Activated CD8-positive, alpha-beta T cell treated with anti-CD3 and anti-CD28 coated beads for 36 hours (primary cell): Measurements from ENCODE around the gene PRG3. TPM values are rescaled to one million over a fixed set of nuclear protein-coding genes. Genes with fewer than 3 reads are reported as not detected.
"Not testable (repeated sequence)": the region's sequence is repeated elsewhere in the genome, so short reads cannot be mapped to it uniquely, and the experiment has no call there.

ENCODE experiments used
- ATAC-seq: fragments of 200-7000 bp; cut with Tn5 transposase; one replicate; pipeline ENCODE4 v1.10.0; 2021; ENCODE audit warnings: mild to moderate bottlenecking, moderate library complexity
- CTCF ChIA-PET: fragments of 350-600 bp; sonication (Branson Sonifier 250); formaldehyde crosslinking; loops from one replicate; lab custom pipeline; 2021; ENCODE audit warnings: antibody characterized with exemption; lab: Charles Lee
- POLR2A ChIA-PET: fragments of 350-600 bp; sonication (Branson Sonifier 250); formaldehyde crosslinking; loops from one replicate; lab custom pipeline; 2021; ENCODE audit warnings: antibody characterized with exemption; lab: Charles Lee
- DNase-seq: peaks from one replicate; pipeline ENCODE4 v3.0.0-alpha.2; 2020
- H3K27ac Mint-ChIP-seq: one replicate; pipeline ENCODE4 v1.8.0; 2021; ENCODE audit warnings: mild to moderate bottlenecking, mixed read lengths
- H3K27me3 Mint-ChIP-seq: one replicate; pipeline ENCODE4 v1.8.0; 2021; ENCODE audit warnings: mixed read lengths
- H3K36me3 Mint-ChIP-seq: one replicate; pipeline ENCODE4 v1.8.0; 2021; ENCODE audit warnings: low read depth, mixed read lengths
- H3K4me1 Mint-ChIP-seq: one replicate; pipeline ENCODE4 v1.8.0; 2021; ENCODE audit warnings: low read depth, mixed read lengths
- H3K4me3 Mint-ChIP-seq: one replicate; pipeline ENCODE4 v1.8.0; 2021; ENCODE audit warnings: mild to moderate bottlenecking, moderate library complexity, mixed read lengths
- H3K9me3 Mint-ChIP-seq: one replicate; pipeline ENCODE4 v1.8.0; 2021; ENCODE audit warnings: mixed read lengths
- intact Hi-C: fragments of 100-400 bp; cut with micrococcal nuclease; formaldehyde crosslinking; loops from one replicate; pipeline ENCODE4 v1.10.0; 2022
- total RNA-seq, 2 experiments: library from RNA; stranded (reverse); gene quantifications; one replicate each; pipeline ENCODE4 v1.2.3, GENCODE V29; 2021
- TF ChIP-seq, protein P1 (sequence below): fragments of 200-600 bp; IDR thresholded peaks from one replicate; pipeline ENCODE4 v1.8.0; 2022; ENCODE audit warnings: antibody characterized with exemption, mild to moderate bottlenecking

The PRG3 gene
- total RNA-seq, 2 experiments from 2014 or later: not detected

DNA sequence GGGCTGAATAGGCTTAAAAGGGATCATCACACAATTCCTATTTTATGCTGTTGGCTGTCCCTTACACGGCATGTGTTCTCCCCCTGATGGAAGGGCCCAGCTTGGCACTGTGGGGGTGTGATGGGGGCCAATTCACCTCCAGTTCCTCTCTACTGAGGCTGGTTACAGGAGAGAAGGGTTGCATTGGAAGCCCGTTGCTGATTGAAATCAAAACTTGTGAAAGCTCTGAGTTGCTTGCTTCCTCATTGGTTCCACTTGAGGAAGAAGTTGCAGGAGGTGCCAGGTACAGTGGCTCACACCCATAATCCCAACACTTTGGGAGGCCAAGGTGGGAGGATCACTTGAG lies 22.8 kb upstream of the PRG3 start:
- H3K36me3 Mint-ChIP-seq: peaks cover 42% of the 10 kb centered on the region
- no peaks in the 10 kb centered on the region for H3K27me3 Mint-ChIP-seq
- CTCF ChIA-PET: interaction anchor here (3.4 kb wide), 1 partner anchor 54 kb away, joined by 12 read pairs; no protein-coding TSS in a partner anchor
- POLR2A ChIA-PET: interaction anchor here (19.8 kb wide), 1 partner anchor 18 kb away, joined by 264 read pairs; the partner anchor contains the start of gene SLC43A3
- DNase-seq (no peak), ATAC-seq (no peak)
- peaks cover 42% of the 10 kb centered on the region for H3K4me1 Mint-ChIP-seq
- TF ChIP-seq, protein P1, sequence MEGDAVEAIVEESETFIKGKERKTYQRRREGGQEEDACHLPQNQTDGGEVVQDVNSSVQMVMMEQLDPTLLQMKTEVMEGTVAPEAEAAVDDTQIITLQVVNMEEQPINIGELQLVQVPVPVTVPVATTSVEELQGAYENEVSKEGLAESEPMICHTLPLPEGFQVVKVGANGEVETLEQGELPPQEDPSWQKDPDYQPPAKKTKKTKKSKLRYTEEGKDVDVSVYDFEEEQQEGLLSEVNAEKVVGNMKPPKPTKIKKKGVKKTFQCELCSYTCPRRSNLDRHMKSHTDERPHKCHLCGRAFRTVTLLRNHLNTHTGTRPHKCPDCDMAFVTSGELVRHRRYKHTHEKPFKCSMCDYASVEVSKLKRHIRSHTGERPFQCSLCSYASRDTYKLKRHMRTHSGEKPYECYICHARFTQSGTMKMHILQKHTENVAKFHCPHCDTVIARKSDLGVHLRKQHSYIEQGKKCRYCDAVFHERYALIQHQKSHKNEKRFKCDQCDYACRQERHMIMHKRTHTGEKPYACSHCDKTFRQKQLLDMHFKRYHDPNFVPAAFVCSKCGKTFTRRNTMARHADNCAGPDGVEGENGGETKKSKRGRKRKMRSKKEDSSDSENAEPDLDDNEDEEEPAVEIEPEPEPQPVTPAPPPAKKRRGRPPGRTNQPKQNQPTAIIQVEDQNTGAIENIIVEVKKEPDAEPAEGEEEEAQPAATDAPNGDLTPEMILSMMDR: no peak
- no peak overlapping the region for H3K4me3 Mint-ChIP-seq
- intact Hi-C loops: no loop called here
- H3K27ac Mint-ChIP-seq: no peak overlapping the region
- no peaks in the 10 kb centered on the region for H3K9me3 Mint-ChIP-seq

- H3K27me3 Mint-ChIP-seq, H3K9me3 Mint-ChIP-seq, DNase-seq, H3K27ac Mint-ChIP-seq, intact Hi-C loops, H3K4me3 Mint-ChIP-seq, ATAC-seq: not testable (repeated sequence)
- H3K36me3 Mint-ChIP-seq: peaks cover 38% of the 10 kb centered on the region
- peaks cover 39% of the 10 kb centered on the region for H3K4me1 Mint-ChIP-seq
- CTCF ChIA-PET: interaction anchor here (1.0 to 3.4 kb wide), 3 partner anchors 11 to 55 kb away, joined by 3 to 12 read pairs (median 3); no protein-coding TSS in a partner anchor
- POLR2A ChIA-PET: interaction anchor here (1.2 to 19.8 kb wide), 5 partner anchors 9 to 22 kb away, joined by 3 to 264 read pairs (median 5); partner anchors contain the start of genes PRG2, PRG3 and SLC43A3
Measured at GRCh38 chr11:57403003-57403801, 22.3 kb upstream of the PRG3 start.

DNA sequence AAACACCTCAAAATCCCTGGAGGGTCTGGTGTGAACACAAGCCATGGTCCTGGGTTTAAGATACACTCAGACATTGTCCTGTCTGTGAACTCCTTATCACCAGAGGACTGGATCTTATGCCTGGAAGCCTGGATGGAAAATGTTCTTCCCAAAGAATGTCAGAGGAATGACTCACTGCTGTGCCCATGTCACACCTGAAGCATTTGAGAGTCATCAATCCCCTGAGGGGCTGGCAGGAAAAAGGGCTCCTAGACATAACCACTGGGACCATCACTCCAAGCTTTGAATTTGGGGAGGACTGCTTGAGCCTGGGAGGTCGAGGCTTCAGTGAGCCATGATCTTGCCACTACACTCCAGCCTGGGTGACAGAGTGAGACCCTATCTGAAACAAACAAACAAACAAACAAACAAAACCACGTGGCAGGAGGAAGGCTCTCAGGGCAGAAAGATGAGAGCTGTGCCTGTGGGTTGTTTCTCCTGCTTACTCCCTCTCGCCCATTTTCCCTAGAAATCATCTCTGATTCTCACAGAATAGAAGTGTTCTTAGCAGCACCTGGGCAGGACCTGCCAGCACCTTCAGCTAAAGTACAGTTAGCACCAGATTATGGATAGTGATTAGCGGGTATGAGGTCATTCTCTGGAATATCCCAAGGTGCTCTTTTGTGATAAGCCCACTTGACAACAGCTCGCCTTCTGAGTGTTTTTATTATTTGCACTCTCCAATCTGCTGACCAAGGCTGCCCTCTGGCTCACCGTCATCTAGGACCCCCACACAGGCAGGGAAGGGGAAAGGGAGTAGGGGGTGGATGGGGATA lies 21.4 kb upstream of the PRG3 start:
- Mint-ChIP-seq H3K27ac (no peak overlapping the region), H3K9me3 (no peaks in the 10 kb centered on the region), H3K36me3 (peaks cover 30% of the 10 kb centered on the region), H3K4me3 (no peak overlapping the region), H3K27me3 (no peaks in the 10 kb centered on the region), H3K4me1 (peaks cover 31% of the 10 kb centered on the region)
- ChIA-PET CTCF (interaction anchor here (1.0 to 3.4 kb wide), 4 partner anchors 10 to 55 kb away, joined by 3 to 12 read pairs (median 3); no protein-coding TSS in a partner anchor), POLR2A (interaction anchor here (1.2 to 19.8 kb wide), 6 partner anchors 8 to 21 kb away, joined by 3 to 264 read pairs (median 5); partner anchors contain the start of genes PRG2, PRG3 and SLC43A3)
- TF ChIP-seq, protein P1: no peak
- ATAC-seq (no peak), DNase-seq (no peak)
- intact Hi-C loops: no loop called here

DNA sequence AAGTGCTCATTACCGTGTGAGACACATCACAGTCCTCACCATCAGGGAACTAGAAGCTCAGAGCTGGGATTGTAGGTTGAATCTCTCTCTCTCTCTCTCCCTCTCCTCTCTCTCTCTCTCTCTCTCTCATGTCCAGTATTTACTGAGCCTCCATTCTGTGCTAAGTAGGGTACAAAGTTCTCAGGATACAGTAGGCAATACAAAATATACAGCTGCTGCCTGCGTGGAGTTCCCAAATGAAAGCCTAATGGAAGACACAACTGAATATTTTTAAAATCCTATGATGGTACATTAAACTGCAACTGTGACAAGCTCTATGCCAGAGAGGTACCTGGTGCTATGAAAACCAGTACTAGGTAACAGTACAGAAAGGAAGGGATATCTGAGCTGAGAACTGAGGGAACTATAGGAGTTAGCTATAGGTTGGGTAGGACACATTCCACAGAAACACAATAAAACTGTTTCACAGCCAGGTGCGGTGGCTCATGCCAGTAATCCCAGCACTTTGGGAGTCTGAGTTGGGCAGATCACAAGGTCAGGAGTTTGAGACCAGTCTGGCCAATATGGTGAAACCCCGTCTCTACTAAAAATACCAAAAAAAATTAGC lies 19.1 kb upstream of the PRG3 start:
- H3K9me3 Mint-ChIP-seq: no peaks in the 10 kb centered on the region
- DNase-seq (no peak), ATAC-seq (no peak)
- peaks cover 8% of the 10 kb centered on the region for H3K36me3 Mint-ChIP-seq
- H3K27me3 Mint-ChIP-seq: no peaks in the 10 kb centered on the region
- H3K27ac Mint-ChIP-seq: no peak overlapping the region
- TF ChIP-seq, protein P1: no peak
- CTCF ChIA-PET: interaction anchor here (0.6 to 1.0 kb wide), 4 partner anchors 57 to 244 kb away, joined by 3 read pairs; no protein-coding TSS in a partner anchor
- POLR2A ChIA-PET: interaction anchor here (0.9 to 19.8 kb wide), 6 partner anchors 9 to 58 kb away, joined by 3 to 264 read pairs (median 6); partner anchors contain the start of genes PRG2, PRG3 and SLC43A3
- no peak overlapping the region for H3K4me3 Mint-ChIP-seq
- peaks cover 8% of the 10 kb centered on the region for H3K4me1 Mint-ChIP-seq
- intact Hi-C loops: no loop called here

GRCh38 chr11:57399221-57399620 lies 18.3 kb upstream of the PRG3 start:
- H3K4me1 Mint-ChIP-seq: peaks cover 2% of the 10 kb centered on the region
- no peaks in the 10 kb centered on the region for H3K9me3 Mint-ChIP-seq
- intact Hi-C loops: no loop called here
- H3K4me3 Mint-ChIP-seq: no peak overlapping the region
- no peaks in the 10 kb centered on the region for H3K27me3 Mint-ChIP-seq
- DNase-seq (no peak), ATAC-seq (no peak)
- POLR2A ChIA-PET: interaction anchor here (2.8 to 19.8 kb wide), 3 partner anchors 9 to 22 kb away, joined by 8 to 264 read pairs (median 30); partner anchors contain the start of genes PRG2 and SLC43A3
- H3K27ac Mint-ChIP-seq: no peak overlapping the region
- peaks cover 2% of the 10 kb centered on the region for H3K36me3 Mint-ChIP-seq
- CTCF ChIA-PET: interaction anchor here (0.6 to 1.0 kb wide), 3 partner anchors 58 to 245 kb away, joined by 3 read pairs; no protein-coding TSS in a partner anchor
- TF ChIP-seq, protein P1: no peak
